H9 (cell line): ENCODE results near the gene UBE2A. TPM values are rescaled to one million over a fixed set of nuclear protein-coding genes. Genes with fewer than 3 reads are reported as not detected.

Experiments
- DNase-seq: peaks from one replicate; pipeline ENCODE4 v3.0.0-alpha.2; 2017
- H2AFZ ChIP-seq: one replicate; pipeline ENCODE4 v1.6.1; 2013; ENCODE audit warnings: mild to moderate bottlenecking, low read length, control low read depth, moderate library complexity
- H2AK5ac ChIP-seq: 2 replicates; pipeline ENCODE4 v1.6.1; 2013; ENCODE audit warnings: low read length, control low read depth, mixed read lengths; ENCODE audit not compliant: insufficient read length
- H2BK120ac ChIP-seq: one replicate; pipeline ENCODE4 v1.6.1; 2013; ENCODE audit warnings: low read depth, mild to moderate bottlenecking, low read length, control low read depth, inconsistent platforms; ENCODE audit not compliant: poor library complexity, severe bottlenecking
- H2BK12ac ChIP-seq: 2 replicates; pipeline ENCODE4 v1.6.1; 2013; ENCODE audit warnings: low read length, control low read depth, mixed read lengths, low read depth; ENCODE audit not compliant: insufficient read length
- H2BK15ac ChIP-seq: 2 replicates; pipeline ENCODE4 v1.6.1; 2013; ENCODE audit warnings: low read depth, low read length, control low read depth
- H2BK20ac ChIP-seq: one replicate; pipeline ENCODE4 v1.6.1; 2013; ENCODE audit warnings: low read depth, mild to moderate bottlenecking, low read length, control low read depth, inconsistent platforms; ENCODE audit not compliant: poor library complexity, severe bottlenecking
- H2BK5ac ChIP-seq: 2 replicates; pipeline ENCODE4 v1.6.1; 2013; ENCODE audit warnings: low read length, control low read depth, mixed read lengths; ENCODE audit not compliant: insufficient read length
- H3K14ac ChIP-seq: 2 replicates; pipeline ENCODE4 v1.6.1; 2013; ENCODE audit warnings: low read length, control low read depth; ENCODE audit not compliant: insufficient read depth
- H3K18ac ChIP-seq: 2 replicates; pipeline ENCODE4 v1.6.1; 2013; ENCODE audit warnings: low read depth, mild to moderate bottlenecking, mixed read lengths, low read length, control low read depth; ENCODE audit not compliant: insufficient read length
- H3K23ac ChIP-seq: 2 replicates; pipeline ENCODE4 v1.6.1; 2013; ENCODE audit warnings: low read length, control low read depth, mixed read lengths, low read depth; ENCODE audit not compliant: insufficient read length
- H3K23me2 ChIP-seq: 2 replicates; pipeline ENCODE4 v1.6.1; 2013; ENCODE audit warnings: low read depth, mild to moderate bottlenecking, mixed read lengths, low read length, control low read depth; ENCODE audit not compliant: insufficient read length, poor library complexity, severe bottlenecking
- H3K27ac ChIP-seq: 2 replicates; pipeline ENCODE4 v1.5.1; 2013; ENCODE audit warnings: low read length, control low read depth, mixed read lengths, low read depth; ENCODE audit not compliant: insufficient read length
- H3K27me3 ChIP-seq: 2 replicates; pipeline ENCODE4 v1.6.1; 2013; ENCODE audit warnings: low read length, control low read depth, inconsistent platforms; ENCODE audit not compliant: insufficient read depth
- H3K4ac ChIP-seq: 2 replicates; pipeline ENCODE4 v1.6.1; 2013; ENCODE audit warnings: low read depth, mild to moderate bottlenecking, control low read depth, inconsistent platforms, low read length, moderate library complexity
- H3K4me1 ChIP-seq: 2 replicates; pipeline ENCODE4 v1.6.1; 2013; ENCODE audit warnings: low read length, control low read depth, inconsistent platforms; ENCODE audit not compliant: insufficient read depth
- H3K4me2 ChIP-seq: 2 replicates; pipeline ENCODE4 v1.6.1; 2013; ENCODE audit warnings: low read length, control low read depth, mixed read lengths; ENCODE audit not compliant: insufficient read length, insufficient read depth
- H3K56ac ChIP-seq: 2 replicates; pipeline ENCODE4 v1.6.1; 2013; ENCODE audit warnings: low read depth, mild to moderate bottlenecking, mixed read lengths, low read length, control low read depth; ENCODE audit not compliant: insufficient read length
- H3K79me1 ChIP-seq: 2 replicates; pipeline ENCODE4 v1.6.1; 2013; ENCODE audit warnings: low read depth, mild to moderate bottlenecking, moderate library complexity, low read length, control low read depth, inconsistent platforms; ENCODE audit not compliant: insufficient read depth, poor library complexity, severe bottlenecking
- H3K79me2 ChIP-seq: 2 replicates; pipeline ENCODE4 v1.6.1; 2013; ENCODE audit warnings: low read length, control low read depth, inconsistent platforms; ENCODE audit not compliant: insufficient read depth
- H3K9ac ChIP-seq: 2 replicates; pipeline ENCODE4 v1.6.1; 2013; ENCODE audit warnings: low read length, control low read depth, mixed read lengths; ENCODE audit not compliant: insufficient read length; ENCODE audit errors: extremely low read depth
- H3K9me3 ChIP-seq: one replicate; pipeline ENCODE4 v1.6.1; 2013; ENCODE audit warnings: low read depth, low read length, inconsistent platforms; ENCODE audit not compliant: control insufficient read depth
- H3T11ph ChIP-seq: one replicate; pipeline ENCODE4 v1.6.1; 2013; ENCODE audit warnings: mild to moderate bottlenecking, low read length, control low read depth, inconsistent platforms
- H4K20me1 ChIP-seq: one replicate; pipeline ENCODE4 v1.6.1; 2013; ENCODE audit not compliant: control insufficient read depth, insufficient read length, insufficient read depth
- H4K5ac ChIP-seq: 2 replicates; pipeline ENCODE4 v1.6.1; 2013; ENCODE audit warnings: low read depth, mild to moderate bottlenecking, mixed read lengths, low read length, control low read depth; ENCODE audit not compliant: insufficient read length
- H4K8ac ChIP-seq: replicated peaks from 2 replicates; pipeline ENCODE4 v1.6.1; 2013; ENCODE audit warnings: low read length, control low read depth, mixed read lengths, low read depth; ENCODE audit not compliant: insufficient read length
- H4K91ac ChIP-seq: 2 replicates; pipeline ENCODE4 v1.6.1; 2013; ENCODE audit warnings: low read depth, mild to moderate bottlenecking, moderate library complexity, mixed read lengths, low read length, control low read depth; ENCODE audit not compliant: insufficient read length
- H3K27ac Mint-ChIP-seq, 3 experiments: 2 replicates in 2 of 3; 3 replicates in 1 of 3; pipeline ENCODE4 v1.8.0; 2020 to 2021; ENCODE audit warnings: mixed read lengths in 3 of 3, mild to moderate bottlenecking in 1 of 3, moderate library complexity in 1 of 3
- H3K27me3 Mint-ChIP-seq: 2 replicates; pipeline ENCODE4 v1.8.0; 2021; ENCODE audit warnings: low read depth, mild to moderate bottlenecking, moderate library complexity, mixed read lengths
- H3K36me3 Mint-ChIP-seq, 3 experiments: 2 replicates in 2 of 3; 3 replicates in 1 of 3; pipeline ENCODE4 v1.8.0; 2020 to 2021; ENCODE audit warnings: low read depth in 3 of 3, mixed read lengths in 3 of 3; ENCODE audit not compliant: insufficient read depth in 1 of 3
- H3K4me1 Mint-ChIP-seq, 2 experiments: 2 replicates each; pipeline ENCODE4 v1.8.0; 2020; ENCODE audit warnings: mixed read lengths in 2 of 2
- H3K4me3 Mint-ChIP-seq, 2 experiments: 2 replicates in 1 of 2; 3 replicates in 1 of 2; pipeline ENCODE4 v1.8.0; 2020 to 2021; ENCODE audit warnings: mild to moderate bottlenecking in 2 of 2, mixed read lengths in 2 of 2, moderate library complexity in 1 of 2
- H3K9me3 Mint-ChIP-seq, 2 experiments: 2 replicates in 1 of 2; 3 replicates in 1 of 2; pipeline ENCODE4 v1.8.0; 2020; ENCODE audit warnings: mild to moderate bottlenecking in 2 of 2, mixed read lengths in 2 of 2, moderate library complexity in 1 of 2
- CTCF ChIP-seq: fragments of 200-600 bp; sonication (generic); conservative IDR thresholded peaks from 3 replicates; pipeline ENCODE4 v1.8.0; 2021; ENCODE audit warnings: antibody characterized with exemption, mild to moderate bottlenecking
- WGBS: extraction: QIAGEN DNeasy Blood & Tissue Kit; methylation state at CpG from one replicate; pipeline ENCODE4 v1.1.7; 2013; ENCODE audit warnings: missing lambda C conversion rate, low lambda C conversion rate, mixed read lengths; ENCODE audit not compliant: insufficient read length; ENCODE audit errors: extremely low coverage; 5-methylcytosine and 5-hydroxymethylcytosine counted together
- total RNA-seq: library from RNA; stranded (reverse); gene quantifications from 2 replicates; pipeline ENCODE4 v1.2.1, GENCODE V29; 2021

The UBE2A gene
- total RNA-seq, 1 experiment from 2014 or later, result 54.7 TPM

GRCh38 chrX:119573222-119573621, 1.1 kb upstream of the UBE2A start:
- Histone ChIP-seq H3K23ac (no peak overlapping the region), H3K18ac (no peak overlapping the region), H3T11ph (no peak overlapping the region), H2BK20ac (no peak overlapping the region), H3K9ac (no peak overlapping the region), H2BK5ac (no peak overlapping the region), H2BK15ac (no peak overlapping the region), H3K27ac (no peak overlapping the region), H4K20me1 (no peaks in the 10 kb centered on the region), H3K4me2 (peak overlapping the region; percentile 62), H3K79me1 (no peaks in the 10 kb centered on the region), H2BK12ac (no peak overlapping the region), H3K9me3 (peaks cover 16% of the 10 kb centered on the region), H2BK120ac (no peak overlapping the region), H3K79me2 (no peaks in the 10 kb centered on the region), H4K8ac (no peak overlapping the region), H3K4me1 (no peaks in the 10 kb centered on the region), H3K56ac (no peak overlapping the region), H4K91ac (no peak overlapping the region), H3K27me3 (no peaks in the 10 kb centered on the region), H3K14ac (no peak overlapping the region), H2AK5ac (no peak overlapping the region), H4K5ac (no peak overlapping the region), H3K23me2 (peaks cover 10% of the 10 kb centered on the region), H2AFZ (no peak overlapping the region), H3K4ac (no peak overlapping the region)
- Mint-ChIP-seq H3K36me3 (peaks cover 6 to 19% (median 13%) of the 10 kb centered on the region in 3 experiments), H3K9me3 (peaks cover 62 to 73% of the 10 kb centered on the region in 2 experiments), H3K4me1 (peaks cover 0 to 5% of the 10 kb centered on the region in 2 experiments; a peak in 1 of 4 replicates), H3K27me3 (no peaks in the 10 kb centered on the region; the same call in 1 of the 2 replicates), H3K27ac (no peak overlapping the region), H3K4me3 (peak overlapping the region; percentile 85 to 89)
- no CpG with 5 or more reads among the region's 3 CpGs for WGBS
- no peak for TF ChIP-seq CTCF
- DNase-seq, result no peak
